Astrocyte (in vitro differentiated cells and primary cell): Measurements from ENCODE around the gene PLP2.

Experiments
- EZH2 ChIP-seq: IDR thresholded peaks from 2 replicates; pipeline ENCODE4 v1.6.1; 2012; ENCODE audit warnings: mild to moderate bottlenecking, low read length, inconsistent platforms; ENCODE audit not compliant: insufficient read depth
- TF ChIP-seq, protein P1 (sequence below): IDR thresholded peaks from 2 replicates; pipeline ENCODE4 v1.5.1; 2011; ENCODE audit warnings: low read depth, mild to moderate bottlenecking, inconsistent platforms, low read length, moderate library complexity; ENCODE audit not compliant: insufficient read depth

DNA sequence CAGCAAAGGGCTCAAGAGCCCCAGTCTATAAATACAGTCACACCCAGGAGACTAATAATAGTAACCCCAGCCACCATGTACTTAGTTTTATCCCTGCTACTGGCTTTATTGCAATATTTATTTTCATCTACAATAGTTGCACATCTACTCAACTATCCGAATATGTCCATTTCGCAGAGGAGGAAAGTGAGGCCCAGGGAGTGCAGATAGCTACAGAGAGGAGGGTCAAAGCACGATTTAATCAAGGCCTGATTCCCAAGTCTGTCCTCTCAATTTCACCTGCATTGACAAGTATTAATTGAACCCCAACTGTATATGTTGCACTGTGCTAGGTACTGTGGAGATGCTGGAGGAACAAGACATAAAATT is 4.0 kb upstream of the PLP2 start:
- TF ChIP-seq, protein P1, sequence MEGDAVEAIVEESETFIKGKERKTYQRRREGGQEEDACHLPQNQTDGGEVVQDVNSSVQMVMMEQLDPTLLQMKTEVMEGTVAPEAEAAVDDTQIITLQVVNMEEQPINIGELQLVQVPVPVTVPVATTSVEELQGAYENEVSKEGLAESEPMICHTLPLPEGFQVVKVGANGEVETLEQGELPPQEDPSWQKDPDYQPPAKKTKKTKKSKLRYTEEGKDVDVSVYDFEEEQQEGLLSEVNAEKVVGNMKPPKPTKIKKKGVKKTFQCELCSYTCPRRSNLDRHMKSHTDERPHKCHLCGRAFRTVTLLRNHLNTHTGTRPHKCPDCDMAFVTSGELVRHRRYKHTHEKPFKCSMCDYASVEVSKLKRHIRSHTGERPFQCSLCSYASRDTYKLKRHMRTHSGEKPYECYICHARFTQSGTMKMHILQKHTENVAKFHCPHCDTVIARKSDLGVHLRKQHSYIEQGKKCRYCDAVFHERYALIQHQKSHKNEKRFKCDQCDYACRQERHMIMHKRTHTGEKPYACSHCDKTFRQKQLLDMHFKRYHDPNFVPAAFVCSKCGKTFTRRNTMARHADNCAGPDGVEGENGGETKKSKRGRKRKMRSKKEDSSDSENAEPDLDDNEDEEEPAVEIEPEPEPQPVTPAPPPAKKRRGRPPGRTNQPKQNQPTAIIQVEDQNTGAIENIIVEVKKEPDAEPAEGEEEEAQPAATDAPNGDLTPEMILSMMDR, result no peak
- TF ChIP-seq EZH2, result no peak
